Activated CD4-positive, CD25-positive, alpha-beta regulatory T cell treated with anti-CD3 and anti-CD28 coated beads, Interleukin-2, amount 50 U/mL, for 16 hours (primary cell): ENCODE measurements around the gene TRIM28.
"Not testable (repeated sequence)": the region's sequence is repeated elsewhere in the genome, so short reads cannot be mapped to it uniquely, and the experiment has no call there.

Experiments used
- DNase-seq: peaks from one replicate; pipeline ENCODE4 v3.0.0-alpha.2; 2020; ENCODE audit warnings: low read depth, low spot score

Gene TRIM28

DNA sequence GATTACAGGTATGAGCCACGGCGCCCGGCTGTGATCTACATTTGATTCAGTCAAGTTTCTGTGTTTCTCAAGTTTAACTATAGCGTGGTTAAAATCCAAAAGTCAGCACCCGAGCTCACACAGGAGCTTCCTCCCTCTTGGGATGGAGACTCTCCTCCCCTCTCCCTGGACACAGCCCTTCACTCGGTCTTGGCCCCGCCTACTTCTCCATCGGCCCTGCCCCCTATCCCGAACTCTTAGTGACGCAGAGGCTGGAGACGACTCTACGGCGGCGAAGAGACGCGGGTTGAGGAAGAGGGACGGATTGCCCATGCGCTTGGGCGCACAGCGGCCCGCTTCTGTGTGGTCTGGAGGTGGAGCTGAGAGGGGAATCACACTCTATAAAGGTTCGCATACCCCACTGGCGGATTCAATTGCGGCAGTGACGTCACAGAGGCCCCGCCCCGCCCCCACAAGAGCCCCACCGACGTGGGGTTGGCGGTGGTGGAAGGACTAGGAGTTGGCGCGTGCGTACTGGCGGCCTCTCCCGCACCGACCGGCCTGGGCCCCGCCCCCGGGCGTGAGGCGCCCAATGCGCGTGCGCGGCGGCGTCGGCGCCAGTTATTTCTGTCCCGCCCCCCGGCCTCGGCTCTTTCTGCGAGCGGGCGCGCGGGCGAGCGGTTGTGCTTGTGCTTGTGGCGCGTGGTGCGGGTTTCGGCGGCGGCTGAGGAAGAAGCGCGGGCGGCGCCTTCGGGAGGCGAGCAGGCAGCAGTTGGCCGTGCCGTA is at the start of gene TRIM28:
TRIM28 (plus strand) TSS at position 239 of the 765 bp plus-strand sequence. CDS start 694 bp downstream, outside the sequence.
- DNase-seq: peak; percentile 100

DNA sequence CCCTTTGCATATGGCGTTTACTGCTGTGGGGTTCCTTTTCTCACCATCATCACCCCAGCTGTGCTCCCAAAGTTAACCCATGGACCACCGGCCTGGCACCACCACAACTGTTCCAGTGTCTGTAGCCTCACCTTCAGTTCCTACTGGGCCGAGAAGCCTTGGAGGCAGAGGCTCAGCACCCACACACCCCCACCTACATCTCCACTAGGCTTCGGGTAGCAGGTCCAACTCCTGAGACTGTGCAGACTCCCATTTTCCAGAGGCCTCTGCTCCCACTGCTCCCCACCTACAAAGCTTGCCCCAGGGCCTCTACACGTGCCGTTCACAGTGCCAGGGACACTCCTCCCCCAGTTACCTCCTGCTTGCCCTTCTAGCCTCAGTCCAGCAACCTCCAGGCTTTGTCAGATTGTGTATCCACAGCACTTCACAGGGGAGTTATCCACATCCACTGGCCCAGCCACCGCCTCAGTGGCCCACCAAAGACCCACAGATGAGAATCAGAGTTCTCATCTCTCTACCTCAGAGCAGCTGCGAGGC is 46.2 kb upstream of the TRIM28 start:
- DNase-seq: no peak

DNA sequence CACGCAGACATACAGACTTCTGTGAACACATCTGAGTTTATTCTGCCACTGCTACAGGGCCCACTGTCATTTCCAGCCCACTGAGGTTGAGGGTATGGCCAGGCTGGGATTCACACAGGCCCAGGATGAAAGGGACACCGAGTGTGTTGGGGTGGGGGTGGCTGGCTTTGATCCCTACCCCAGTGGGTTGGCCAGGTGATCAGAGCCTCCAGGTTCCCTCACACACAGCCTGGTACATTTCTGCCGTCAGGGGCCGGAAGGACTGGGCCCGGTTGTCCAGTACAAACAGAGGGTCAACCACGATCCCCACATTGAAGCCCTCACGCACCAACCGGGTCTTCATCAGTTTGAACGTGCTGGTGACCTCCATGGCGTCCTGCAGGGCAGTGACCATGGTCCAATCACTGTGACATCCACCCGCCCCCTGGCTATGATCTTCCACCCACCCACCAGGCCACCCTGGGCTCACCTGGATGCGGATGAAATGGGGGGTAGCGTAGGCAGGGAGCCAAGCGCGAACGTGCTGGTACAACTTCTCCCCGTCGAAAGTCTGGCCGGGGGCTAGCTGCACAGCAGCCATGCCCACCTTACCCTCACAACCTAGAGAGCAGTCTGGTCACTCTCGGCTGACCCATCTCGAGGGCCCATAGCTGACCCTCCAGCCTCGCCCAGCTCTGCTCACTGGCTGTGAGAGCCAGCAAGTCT is 45.4 kb upstream of the TRIM28 start:
- no peak for DNase-seq

DNA sequence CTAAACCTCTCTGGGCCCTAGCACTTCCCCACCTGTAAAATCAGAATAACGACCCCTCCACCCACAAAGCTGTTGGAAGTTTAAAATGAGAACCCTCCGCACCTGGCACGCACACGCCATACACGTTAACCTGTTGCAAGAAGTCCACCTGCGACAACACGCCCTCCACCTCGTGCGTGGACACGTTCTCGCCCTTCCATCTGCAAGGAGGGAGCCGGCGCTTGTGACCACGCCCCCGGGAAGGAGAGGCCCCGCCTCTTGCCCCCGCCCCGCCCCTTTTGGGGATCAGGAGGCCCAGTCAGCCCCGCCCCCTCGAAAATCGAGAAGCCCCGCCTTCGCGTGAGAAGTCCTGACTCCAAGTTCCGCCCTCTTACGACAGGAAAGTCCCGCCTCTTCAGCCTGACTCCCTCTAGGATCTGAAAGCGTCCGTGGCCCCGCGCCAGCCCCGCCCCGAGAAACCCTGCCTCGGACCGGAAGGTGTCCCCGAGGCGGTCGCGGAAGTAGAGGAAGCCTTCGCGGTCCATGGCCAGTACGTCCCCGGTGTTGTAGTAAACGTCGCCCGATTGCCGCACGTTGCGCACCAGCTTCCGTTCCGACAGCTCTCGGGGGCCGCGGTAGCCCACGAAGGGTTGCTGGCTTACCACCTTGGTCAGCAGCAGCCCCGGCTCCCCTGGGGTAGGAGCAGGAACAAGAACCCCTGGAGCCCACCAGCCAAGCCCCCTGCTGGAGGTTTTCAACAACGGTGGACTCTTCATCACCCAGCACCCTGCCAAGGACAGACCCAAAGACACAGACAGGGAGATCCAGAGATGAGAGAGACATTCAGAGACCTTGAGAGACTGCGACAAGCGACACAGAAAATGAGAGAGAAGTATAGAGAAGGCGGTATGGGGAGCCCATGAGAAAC is 44.6 kb upstream of the TRIM28 start:
- DNase-seq: peak; percentile 89

GRCh38 chr19:58500242-58500641 is 43.6 kb upstream of the TRIM28 start:
- DNase-seq: no peak

GRCh38 chr19:58507602-58508223 is 36.2 kb upstream of the TRIM28 start:
- DNase-seq: not testable (repeated sequence)

DNA sequence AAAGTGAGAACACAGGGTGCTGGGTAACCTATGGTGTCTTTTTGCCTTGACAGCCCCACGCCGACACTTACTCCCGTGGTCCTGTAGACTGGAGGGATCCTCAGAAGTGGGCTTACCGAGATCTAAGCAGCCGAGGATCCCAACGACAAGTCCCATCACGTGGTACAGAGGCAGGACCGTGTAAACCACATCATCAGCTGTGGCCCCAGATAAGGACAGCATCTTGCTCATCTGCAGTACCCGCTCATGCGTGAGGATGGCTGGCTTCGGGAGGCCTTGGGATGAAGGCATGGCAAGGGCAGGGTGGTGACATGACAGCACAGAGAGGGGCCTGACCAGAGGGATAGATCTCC is 34.2 kb upstream of the TRIM28 start:
- DNase-seq: no peak

DNA sequence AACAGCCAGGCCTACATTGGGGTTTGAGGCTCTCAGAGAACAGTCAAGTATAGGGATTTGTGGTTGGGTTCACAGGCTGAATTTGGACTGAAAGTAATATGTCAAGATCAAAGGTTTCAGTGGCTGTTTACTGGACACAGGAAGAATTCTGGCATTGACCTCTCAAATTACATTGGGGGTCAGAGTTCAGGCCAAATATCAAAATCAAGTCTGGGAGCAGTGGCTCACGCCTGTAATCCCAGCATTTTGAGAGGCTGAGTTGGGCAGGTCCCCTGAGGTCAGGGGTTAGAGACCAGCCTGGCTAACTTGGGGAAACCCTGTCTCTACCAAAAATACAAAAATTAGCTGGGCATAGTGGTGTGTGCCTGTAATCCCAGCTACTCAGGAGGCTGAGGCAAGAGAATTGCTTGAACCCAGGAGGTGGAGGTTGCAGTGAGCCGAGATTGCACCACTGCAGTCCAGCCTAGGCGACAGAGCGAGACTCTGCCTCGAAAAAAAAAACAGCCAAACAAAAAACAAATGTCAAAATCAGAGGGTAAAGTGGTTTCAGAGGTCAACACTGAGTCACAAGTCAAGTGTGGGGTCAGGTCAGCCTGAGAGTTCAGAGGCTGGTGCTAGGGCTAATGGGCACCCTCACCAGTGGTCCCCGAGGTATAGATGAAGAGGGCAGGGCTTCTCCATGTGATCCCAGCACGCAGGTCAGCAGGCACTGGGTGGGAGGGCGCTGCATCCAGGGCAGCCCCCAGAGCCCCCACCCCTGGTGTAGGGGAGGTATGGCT is 33.6 kb upstream of the TRIM28 start:
- DNase-seq: no peak

DNA sequence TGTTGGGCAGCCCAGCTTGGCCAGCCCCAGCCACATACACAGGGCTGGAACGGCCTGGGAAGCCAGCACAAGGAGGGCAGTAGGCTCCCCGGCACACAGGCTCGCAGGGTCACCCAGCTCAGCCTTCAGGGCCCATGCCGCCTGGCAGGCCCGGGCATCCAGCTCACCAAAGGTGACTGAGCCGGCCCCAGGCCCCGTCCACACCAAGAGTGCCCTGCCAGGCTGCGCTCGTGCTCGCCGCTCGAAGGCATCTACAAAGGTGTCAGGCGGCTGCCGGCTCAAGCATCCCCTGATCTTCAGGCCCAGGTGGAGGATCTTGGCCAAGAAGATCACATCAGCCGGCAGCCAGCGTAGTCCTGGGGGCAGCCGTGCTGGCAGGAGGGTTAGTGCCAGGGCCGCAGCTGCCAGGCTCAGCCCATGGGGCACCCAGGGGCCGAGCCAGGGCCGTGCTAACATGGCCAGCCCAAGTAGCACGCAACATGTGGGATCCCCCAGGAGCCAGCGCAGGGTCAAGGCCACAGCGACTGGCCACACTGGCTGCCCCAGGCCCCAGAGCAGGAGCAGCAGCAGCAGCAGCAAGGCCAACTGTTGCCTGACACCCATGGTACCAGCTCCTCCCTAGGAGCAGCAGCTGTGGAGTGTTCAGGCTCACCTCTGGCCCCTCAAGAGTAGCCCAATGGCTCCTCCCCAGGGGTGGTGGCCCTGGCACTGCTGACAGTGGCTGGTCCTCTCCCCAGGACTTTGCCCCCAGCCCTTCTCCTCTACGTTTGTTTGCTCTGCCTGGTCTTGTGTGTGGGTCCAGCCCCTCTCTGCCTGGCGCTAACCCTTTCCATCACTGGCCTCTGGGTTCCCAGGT is 32.3 kb upstream of the TRIM28 start, which contains the start of gene SLC27A5:
SLC27A5 (minus strand) TSS at position 640 of the 856 bp plus-strand sequence; CDS start at position 603, 37 bp downstream.
- no peak for DNase-seq

GRCh38 chr19:58513213-58513693 is 30.6 kb upstream of the TRIM28 start:
- DNase-seq: no peak

GRCh38 chr19:58513694-58514563 is 29.9 kb upstream of the TRIM28 start:
- DNase-seq: peak; percentile 86

DNA sequence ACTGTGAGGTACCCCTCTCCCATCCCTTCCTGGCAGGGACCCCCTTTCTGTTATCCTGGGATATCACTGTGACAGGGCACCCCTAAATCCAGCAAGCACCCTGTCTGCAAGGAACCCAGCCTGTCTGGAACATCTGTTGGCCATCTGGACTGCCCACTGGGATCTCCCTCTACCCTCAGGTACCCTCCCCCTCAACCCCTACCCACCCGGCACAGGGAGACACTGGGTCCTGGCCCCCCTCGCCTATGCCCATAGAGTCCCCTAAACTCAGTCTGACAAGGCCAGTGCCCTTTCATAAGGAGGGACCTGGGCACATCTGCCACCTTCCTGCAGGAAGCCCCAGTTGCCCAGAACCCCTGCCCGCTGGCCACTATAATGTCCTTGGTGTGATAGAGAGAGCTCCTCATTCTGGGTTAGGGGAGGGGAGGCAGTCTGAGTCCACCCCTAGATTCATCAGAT is 29.3 kb upstream of the TRIM28 start:
- DNase-seq: no peak

- no peak for DNase-seq
Observed at GRCh38 chr19:58515259-58515658, 28.6 kb upstream of the TRIM28 start.

DNA sequence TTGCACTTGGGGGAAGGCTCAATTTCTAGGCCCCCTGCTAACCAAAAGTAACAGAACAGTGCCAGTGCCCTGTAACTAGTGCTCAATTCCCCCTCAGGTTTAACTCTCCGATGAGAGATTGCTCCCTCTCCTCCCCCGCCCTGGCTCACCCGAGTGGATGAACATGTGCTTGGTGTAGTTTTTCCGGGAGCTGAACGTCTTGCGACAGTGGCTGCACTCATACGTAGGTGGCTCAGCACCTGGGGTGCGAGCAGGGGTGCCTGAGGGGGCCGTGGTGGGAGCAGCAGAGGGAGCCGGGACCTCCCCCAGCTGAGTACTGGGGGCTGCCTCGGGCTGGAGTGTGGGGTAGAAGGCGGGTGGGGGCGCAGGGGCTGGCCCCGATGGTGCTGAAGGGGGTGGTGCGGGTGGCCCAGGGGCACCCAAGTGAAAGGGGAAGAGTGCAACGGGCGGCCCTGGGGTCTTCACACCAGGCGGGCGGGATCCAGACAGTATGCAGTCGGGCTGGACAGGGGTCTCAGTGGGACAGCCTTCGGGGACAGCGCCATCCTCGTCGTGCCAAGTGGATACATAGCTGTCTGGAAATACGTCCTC is 27.5 kb upstream of the TRIM28 start:
- no peak for DNase-seq

- DNase-seq: no peak
Observed at GRCh38 chr19:58516964-58517833, 26.7 kb upstream of the TRIM28 start.

DNA sequence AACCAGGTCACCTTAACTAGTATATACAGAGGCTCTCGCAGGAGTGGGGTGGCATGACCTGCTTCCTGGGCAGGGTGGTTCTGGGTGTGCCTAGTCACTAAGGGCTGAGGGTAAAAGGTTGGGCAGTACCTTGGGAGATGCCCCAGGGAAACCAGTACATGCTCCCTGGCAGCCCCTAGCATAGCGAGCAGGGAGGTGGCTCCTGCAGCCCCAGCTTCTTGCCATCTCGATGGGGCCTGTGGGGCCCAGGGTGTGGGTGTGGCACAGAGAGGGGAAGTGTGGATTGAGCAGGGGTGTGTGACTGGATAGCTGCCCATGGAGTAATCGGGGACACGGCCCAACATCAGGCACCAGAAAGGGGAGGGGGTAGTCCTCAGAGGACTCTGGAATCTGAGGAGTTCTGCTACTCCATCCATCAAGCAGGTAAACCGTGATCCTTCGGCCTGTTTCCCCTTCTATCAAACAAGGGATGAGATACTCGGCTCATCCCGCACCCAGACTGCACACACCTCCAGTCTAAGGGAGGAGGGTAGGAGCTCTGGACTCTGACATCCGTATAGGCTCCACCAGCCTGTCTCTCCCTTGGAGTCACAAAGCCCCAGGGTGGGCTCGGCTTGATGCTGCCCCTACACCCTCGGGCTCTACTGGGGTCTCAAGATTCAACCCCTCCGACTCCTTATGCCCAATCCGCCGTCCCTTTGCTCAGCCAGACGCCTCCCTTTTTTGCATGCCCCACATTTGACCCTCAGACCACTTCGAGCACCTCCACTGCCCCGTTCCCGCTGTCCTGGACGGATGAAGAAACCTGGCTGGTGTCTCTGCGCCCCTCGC is 25.4 kb upstream of the TRIM28 start:
- DNase-seq: no peak
